ENCODE data around the gene NUDCD3.

The NUDCD3 gene

DNA sequence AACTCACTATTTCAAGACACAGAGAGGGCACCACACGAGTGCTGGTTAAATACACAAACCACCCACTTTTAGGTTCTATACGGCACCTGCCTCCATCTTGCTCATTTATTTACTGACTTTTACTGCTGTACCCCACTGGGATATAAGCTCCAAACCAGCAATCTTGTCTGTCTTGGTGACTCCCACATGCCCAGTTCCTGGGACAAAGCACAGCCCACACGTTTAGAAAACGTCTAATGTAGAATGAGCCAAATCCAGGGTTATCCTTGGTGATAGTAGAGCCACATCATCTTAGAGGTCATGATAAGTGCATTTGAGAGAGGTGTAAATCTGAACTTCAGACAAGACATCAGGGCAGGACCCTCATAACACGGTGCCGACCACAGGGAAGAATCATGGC is 73.5 kb downstream of the NUDCD3 start:
- no peak for DNase-seq (ENCODE audit: low spot score)
- Histone ChIP-seq H3K4me3 (no peak overlapping the region), H3K27ac (no peak overlapping the region)
- TF ChIP-seq, protein P1, sequence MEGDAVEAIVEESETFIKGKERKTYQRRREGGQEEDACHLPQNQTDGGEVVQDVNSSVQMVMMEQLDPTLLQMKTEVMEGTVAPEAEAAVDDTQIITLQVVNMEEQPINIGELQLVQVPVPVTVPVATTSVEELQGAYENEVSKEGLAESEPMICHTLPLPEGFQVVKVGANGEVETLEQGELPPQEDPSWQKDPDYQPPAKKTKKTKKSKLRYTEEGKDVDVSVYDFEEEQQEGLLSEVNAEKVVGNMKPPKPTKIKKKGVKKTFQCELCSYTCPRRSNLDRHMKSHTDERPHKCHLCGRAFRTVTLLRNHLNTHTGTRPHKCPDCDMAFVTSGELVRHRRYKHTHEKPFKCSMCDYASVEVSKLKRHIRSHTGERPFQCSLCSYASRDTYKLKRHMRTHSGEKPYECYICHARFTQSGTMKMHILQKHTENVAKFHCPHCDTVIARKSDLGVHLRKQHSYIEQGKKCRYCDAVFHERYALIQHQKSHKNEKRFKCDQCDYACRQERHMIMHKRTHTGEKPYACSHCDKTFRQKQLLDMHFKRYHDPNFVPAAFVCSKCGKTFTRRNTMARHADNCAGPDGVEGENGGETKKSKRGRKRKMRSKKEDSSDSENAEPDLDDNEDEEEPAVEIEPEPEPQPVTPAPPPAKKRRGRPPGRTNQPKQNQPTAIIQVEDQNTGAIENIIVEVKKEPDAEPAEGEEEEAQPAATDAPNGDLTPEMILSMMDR (IDR thresholded peaks at IDR 0.05) = no peak

DNA sequence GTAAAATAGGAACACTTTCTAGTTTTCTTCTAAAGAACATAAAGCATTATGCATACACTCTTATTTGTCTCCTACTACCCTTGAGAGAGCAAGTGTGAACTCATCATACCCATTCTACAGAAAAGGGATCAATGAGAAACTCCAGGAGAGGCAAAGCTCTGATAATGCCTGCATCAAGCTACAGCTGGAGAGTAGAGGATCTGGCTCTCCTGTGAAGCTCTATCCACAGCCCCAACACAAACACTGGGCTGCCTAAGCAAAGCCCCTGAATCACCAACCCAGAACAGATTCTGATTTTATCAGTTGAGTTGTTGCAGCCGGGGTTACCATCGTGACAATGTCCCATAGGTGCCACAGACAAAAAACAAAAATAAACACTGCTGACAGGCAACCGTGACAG is 74.9 kb downstream of the NUDCD3 start:
- Histone ChIP-seq H3K4me3 (no peak overlapping the region), H3K27ac (no peak overlapping the region)
- DNase-seq (ENCODE audit: low spot score) = no peak
- TF ChIP-seq, protein P1 (IDR thresholded peaks at IDR 0.05) = no peak

DNA sequence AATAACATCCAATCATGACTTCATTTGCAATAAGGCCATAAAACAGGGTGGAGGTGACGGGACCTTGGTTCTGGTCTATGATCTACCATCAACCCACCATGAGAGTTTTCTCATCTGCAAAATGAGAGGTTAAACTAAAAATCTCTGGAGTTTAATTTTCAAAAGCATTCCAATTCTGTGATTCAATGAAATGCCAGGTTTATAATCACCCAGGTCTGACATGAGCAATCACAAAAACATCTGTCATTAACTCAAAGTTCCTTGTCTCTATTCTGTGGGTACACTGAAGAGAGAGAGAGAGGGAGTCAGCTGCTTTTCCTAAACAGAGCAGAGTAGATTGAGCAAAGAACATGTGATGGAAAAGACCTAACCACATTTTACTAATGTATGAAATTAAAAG is 75.4 kb downstream of the NUDCD3 start:
- DNase-seq (ENCODE audit: low spot score) = no peak
- no peak overlapping the region for H3K4me3 ChIP-seq
- TF ChIP-seq, protein P1 (IDR thresholded peaks at IDR 0.05) = no peak
- no peak overlapping the region for H3K27ac ChIP-seq

DNA sequence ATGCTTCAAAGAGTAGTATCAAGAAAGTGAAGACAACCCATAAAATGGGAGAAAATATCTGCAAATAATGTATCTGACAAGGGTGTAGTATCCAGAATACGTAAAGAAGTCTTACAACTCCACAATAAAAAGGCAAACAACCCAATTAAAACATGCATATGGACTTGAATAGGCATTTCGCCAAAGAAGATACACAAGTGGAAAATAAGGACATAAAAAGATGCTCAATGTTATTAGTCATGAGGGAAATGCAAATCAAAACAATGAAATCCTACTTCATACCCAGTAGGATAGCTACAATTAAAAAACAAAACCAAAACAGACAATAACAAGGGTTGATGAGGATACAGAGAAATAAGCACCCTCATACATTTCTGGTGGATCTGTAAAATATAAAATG is 79.2 kb downstream of the NUDCD3 start:
- Histone ChIP-seq H3K27ac (no peak overlapping the region), H3K4me3 (no peak overlapping the region)
- DNase-seq (ENCODE audit: low spot score) = no peak
- TF ChIP-seq, protein P1 (IDR thresholded peaks at IDR 0.05) = no peak

DNA sequence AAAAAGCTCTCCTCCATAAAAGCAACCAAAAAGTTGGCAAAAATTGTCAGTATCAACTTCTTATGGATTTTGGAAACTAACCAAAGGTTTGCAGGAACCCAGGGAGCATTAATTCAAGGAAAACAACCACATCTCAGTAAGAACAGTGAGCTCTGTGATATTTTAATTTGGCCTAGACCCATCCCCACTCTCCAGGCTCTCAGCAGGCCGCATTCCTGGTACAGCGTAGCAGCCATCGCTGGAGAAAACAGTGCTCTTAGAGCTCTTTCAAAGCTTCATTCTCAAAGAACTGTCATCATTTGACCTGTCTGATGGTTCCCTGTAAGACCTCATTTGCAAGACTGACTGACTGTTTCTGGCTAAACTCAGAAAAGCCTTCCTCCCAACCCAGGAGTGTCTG is 81.9 kb downstream of the NUDCD3 start:
- DNase-seq (ENCODE audit: low spot score) = no peak
- Histone ChIP-seq H3K27ac (no peak overlapping the region), H3K4me3 (no peak overlapping the region)
- TF ChIP-seq, protein P1 (IDR thresholded peaks at IDR 0.05) = no peak

DNA sequence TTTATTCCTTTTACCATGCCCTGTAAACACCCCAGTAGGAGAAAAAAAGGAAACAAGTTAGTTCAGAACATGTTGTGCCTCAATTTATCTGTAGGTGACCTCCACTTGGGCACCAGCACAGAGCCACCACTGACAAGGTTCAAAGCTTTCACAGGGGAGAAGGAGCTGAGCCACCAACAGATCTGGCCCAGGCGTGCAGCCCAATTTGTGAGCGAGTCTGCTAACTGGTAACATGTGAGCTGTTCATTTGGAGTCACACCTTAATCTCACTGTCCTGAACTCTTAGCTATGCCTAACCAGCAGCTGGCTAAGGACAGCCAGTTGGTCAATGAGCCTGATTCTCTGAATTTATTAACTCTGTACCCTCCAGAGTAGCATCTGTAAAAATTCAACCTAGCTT is 86.7 kb downstream of the NUDCD3 start:
- TF ChIP-seq, protein P1 (IDR thresholded peaks at IDR 0.05) = no peak
- no peak overlapping the region for H3K4me3 ChIP-seq
- no peak for DNase-seq (ENCODE audit: low spot score)
- H3K27ac ChIP-seq = no peak overlapping the region

DNA sequence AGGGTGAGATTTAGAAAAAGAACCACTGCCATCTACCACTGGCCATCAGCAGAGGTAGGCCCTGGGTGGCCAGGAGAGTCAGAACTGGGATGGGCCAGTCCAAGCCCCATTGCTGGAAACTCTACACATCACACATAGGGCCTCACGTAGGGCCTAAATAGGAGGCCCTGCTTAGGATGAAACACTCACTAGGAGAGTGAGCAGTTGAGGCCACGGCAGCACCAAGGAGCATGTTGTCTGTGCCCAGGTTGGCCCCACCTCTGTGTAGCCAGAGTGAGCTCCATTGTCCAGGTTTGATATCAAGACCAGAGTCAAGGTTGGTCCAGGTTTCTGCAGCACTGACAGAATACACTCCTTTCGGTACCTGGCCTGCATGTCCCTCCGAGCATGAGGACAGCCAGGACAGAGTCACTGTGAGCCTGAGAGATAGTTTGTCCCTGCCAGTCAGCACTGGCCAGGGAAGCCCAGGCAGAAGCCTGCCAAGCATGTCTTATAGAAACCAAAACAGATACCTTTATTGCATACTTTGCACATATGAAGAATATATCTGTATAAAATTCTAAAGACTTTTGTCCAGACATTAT is 87.2 kb downstream of the NUDCD3 start:
- Histone ChIP-seq H3K27ac (no peak overlapping the region), H3K4me3 (no peak overlapping the region)
- no peak for DNase-seq (ENCODE audit: low spot score)
- TF ChIP-seq, protein P1 (IDR thresholded peaks at IDR 0.05) = no peak
